ENCODE measurements around the gene ZC3HAV1L.

DNA sequence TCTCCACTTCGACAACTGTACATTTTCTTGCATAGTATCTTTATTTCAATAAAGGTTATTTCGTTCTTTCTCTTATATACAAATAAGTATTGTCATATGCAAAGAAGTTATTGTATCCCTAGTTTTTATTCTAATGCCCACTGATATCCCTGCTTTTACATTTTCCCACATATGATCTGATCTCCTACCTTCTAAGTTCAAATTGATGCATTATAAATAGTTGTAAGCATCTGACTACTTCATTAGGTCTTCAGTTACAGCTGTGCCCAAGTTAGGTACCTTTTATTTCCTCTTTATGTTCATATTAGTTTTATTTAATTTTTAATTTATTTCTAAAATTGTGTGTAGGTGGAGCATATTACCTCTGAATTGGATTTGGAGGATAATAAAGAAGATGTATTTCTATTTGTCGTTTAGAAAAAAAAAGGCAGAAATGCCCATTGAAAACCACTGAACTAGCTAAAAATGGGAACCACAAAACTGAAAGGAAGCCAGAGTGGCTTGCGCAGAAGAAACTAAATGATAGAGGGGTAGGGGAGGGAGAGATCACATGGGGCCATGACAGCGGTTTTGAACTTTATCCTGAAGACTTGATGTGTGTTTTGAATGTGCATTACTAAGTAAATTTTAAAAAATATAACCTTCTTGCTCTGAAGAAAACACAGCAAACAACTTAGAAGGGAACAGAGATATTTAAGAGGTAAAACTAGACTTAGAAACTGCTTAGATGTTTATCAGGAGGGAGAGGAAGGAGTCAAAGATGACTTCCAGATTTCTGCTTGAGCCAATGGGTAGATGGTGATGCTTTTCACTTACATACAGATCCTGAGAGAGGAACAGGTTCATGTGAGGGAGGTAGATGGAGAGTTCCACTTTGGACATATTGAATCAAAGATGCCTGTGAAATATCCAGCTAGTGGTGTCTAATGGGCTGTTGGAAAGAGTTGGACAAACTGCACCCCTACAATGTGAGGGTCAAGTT lies 9.3 kb upstream of the ZC3HAV1L start:
- TF ChIP-seq CTCF (IDR thresholded peaks at IDR 0.05) (no peak), POLR2A (IDR thresholded peaks at IDR 0.05) (no peak), POLR2AphosphoS5 (IDR thresholded peaks at IDR 0.05) (no peak)
